Effector CD8-positive, alpha-beta T cell (primary cell): Measurements from ENCODE around the gene H1-8.
"Not testable (repeated sequence)": the region's sequence is repeated elsewhere in the genome, so short reads cannot be mapped to it uniquely, and the experiment has no call there.

Experiments used
- DNase-seq: peaks from one replicate; lab custom pipeline; 2025; lab: John Stamatoyannopoulos, UW
- total RNA-seq, 4 experiments: gene quantifications; one replicate each; lab custom pipeline; 2026; lab: John Stamatoyannopoulos, UW

Gene H1-8
- 0 reads per million in 4 experiments for total RNA-seq

- no peak for DNase-seq
Observed at GRCh38 chr3:129543156-129543790, at the start of gene H1-8. TSS of gene H1-8 (plus strand) at chr3:129543175. CDS start at chr3:129543219, 44 bp downstream.

DNA sequence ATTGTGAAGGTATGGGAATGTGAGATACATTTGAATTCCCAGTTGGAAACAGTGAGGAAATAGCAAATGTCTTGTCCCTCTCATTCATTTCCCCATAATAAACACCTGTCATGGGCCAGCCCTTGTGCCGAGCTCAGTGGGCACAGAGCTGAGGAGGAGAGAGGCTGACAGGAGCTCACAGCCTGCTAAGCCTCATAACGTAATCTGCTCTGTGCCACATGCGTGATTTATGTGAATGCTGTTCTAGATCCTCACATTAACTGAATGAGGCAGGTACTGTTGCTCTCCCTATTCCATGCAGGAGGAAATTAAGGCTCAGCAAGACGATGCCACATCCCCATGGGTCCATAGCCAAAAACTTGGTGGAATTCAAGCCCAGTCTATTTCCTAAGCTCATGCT is 49.8 kb upstream of the H1-8 start:
- no peak for DNase-seq

- not testable (repeated sequence) for DNase-seq
Observed at GRCh38 chr3:129494499-129494898, 48.5 kb upstream of the H1-8 start.

- not testable (repeated sequence) for DNase-seq
Observed at GRCh38 chr3:129495006-129495639, 47.9 kb upstream of the H1-8 start.

GRCh38 chr3:129497876-129498275 is 45.1 kb upstream of the H1-8 start:
- DNase-seq: not testable (repeated sequence)

DNA sequence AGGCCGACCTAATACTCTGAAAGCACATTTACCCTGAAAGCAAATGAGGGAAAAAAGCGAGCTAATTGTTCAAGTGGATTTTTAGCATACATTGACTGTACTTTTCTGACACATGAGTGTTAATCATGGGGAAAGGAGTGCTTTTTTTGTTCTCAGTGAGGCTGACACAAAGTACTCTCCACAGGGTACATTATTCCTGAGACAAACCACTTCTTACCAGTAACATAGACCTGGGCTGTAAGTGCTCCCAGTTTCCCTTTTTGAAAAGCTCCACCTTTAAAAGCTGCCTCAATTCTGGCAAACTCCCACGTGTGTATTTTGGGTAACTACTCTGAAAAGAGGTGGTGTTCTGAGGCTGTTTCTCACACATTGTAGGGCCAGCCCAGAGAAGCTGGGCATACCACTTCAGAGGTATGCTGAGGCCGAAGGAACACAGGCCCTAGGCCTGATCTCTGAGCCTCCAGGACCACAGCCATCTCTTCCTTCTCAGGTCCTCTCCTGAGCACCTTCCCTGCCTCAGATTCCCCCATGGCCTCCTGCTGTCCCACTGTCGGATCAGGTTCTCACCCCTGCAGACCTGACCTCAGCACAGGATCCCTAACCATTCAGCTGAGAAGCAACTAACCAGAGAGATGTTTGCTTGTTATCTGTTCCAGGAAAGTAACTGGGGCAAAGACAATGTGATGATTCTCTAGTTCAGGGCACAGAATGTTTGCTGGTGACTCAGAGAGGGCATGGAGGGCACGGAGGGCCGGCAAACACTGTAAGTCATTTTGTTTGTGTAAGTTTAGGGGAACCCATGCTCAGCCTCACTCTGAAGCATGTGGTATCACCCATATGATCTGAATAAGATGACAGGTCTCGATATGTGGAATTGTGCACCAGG is 44.1 kb upstream of the H1-8 start:
- not testable (repeated sequence) for DNase-seq

DNA sequence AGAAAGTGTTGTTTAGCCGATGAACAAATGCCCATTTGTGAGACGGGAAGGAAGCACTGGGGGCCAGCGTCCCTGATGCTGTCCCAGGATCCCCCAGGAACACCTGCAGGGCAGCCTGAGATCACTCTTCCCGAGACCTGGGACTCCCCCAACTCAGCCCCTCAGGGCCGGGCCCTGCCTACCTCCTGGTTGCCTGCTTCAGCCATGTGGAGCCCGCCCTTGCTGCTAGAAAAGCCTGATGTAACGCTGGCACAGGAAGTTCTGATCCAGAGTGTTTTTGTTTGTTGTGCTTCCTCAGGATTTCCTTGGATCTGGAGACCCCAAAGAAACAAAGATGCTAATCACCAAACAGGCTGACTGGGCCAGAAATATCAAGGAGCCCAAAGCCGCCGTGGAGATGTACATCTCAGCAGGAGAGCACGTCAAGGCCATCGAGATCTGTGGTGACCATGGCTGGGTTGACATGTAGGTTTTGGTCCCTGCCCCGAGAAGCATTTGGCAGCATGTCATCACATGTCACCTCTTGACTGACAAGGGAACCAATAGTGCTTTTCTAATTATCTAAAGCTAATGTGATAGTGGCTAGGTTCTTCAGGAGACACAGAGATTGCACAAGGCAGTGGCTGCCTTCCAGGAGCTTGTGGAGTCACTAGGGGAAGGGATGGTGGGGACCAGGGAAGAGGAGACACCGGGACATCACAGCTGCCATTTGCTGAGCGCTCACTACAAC is 43.2 kb upstream of the H1-8 start:
- not testable (repeated sequence) for DNase-seq

DNA sequence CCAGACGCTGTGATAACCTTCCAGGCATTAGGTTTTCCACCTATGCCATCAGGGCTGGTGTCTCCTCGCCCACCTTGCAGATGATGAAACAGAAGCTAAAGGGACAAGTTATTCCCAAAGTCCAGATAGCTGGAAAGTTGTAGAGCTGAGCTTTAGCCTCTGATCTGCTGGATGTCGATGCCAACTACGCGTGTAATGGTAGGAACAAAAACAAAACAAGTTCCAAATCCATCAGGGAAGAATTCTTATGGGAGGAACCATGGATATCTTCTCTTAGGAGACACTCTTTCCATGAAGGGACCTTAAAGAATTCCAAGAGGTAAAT is 42.7 kb upstream of the H1-8 start:
- no peak for DNase-seq

DNA sequence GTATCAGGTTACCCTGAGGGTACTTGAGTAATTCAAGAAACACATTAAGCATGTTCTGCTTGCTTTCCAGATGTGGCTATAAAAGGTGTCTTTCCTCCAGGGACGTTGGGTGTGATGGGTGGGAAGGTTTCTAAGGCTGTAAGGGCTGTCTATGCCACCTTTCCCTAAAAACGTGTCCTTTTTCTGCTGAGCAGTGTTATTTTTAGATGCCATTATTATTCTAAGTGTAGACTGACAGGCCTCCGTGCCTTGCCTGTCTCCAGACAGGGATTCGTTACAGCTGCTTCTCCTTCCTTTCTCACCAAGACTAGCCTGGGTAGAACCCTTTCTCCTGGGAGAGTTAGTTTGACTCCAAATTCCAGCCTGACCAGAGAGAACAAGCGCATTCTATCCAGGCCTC is 41.3 kb upstream of the H1-8 start:
- no peak for DNase-seq

DNA sequence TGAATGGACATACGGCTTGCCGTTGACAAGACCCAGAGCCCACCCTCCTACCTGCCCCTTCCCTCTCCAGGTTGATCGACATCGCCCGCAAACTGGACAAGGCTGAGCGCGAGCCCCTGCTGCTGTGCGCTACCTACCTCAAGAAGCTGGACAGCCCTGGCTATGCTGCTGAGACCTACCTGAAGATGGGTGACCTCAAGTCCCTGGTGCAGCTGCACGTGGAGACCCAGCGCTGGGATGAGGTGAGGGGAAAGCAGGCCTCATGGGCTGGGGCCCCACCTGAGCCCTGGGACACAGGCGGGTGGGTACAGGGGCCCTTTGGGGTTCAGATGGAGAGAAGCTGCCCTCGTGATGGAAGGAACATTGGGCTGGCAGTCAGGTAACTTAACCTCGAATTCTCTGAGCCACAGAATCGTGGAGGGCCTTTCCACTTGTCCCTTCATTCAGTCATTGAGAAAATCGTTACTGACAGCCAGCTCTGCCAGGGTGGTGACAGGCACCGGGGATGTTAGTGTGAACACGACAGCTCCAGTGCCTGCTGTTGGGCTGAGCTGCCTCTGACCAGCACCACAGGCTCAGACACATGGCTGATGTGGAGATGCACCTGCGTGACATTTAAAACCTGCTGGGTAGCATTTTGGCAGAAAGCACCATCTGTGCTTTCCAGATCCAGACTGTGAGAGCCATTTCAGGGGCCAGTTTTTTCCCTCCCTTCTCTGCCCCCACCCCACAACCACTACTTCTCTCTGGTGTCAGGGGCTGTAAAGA is 40.1 kb upstream of the H1-8 start:
- no peak for DNase-seq

DNA sequence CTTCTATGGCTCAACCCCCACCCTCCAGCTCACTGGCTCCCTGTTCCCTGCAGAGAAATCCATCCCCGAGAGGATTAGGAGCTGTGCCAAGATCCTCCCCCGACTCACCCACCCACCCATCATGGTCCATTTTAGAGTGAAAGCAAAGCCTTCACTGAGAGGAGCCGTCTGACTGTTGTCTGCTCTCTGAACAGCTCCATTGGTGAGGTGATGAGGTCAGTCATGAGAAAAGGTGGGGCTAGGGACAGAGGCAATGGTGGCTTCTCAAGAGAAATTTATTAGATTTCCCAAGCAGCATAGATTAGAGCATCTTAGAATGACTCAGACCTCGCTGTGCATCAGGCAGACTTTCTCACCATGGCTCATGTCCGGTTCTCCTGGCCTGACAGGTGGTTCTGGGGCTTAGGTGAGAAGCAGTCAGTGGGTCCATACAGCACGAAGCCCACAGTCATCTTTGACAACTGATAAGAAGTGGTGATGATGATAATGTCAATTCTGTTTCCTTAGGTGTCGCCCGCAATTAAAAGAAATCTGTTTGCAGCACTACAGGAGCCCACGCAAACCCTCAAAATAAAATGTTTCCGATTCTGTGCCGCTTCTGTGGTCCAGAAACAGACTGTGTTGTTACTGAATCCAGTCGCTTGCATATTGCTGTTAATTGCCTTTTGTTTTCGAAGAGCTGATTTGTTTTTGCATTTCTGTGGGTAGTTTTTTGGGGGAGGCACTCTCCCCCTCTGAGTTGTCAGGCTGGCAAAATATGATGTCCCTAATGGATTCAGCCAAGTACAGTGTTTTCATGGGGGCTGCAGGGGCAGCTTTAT is 39.3 kb upstream of the H1-8 start:
- DNase-seq: no peak

GRCh38 chr3:129504471-129505100 is 38.4 kb upstream of the H1-8 start:
- no peak for DNase-seq

DNA sequence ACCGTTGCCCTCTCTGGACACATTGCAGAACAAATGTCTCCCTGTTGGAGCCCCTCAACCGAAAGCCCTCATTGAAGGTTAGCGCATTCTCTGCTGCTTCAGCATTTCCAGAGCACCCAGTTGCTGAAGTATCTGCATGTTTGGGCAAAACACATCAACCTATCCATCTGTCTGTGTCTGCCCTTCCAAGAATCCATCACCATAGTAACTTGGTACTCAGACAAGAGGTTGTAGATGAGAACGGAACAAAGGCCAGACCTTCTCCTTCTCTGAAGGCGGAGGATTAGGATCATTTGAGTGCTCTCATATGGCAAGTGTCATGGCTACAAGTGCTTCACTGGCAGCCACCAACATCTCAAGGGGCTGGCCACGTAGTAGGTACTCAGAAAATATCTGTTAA is 37.6 kb upstream of the H1-8 start:
- DNase-seq: no peak

DNA sequence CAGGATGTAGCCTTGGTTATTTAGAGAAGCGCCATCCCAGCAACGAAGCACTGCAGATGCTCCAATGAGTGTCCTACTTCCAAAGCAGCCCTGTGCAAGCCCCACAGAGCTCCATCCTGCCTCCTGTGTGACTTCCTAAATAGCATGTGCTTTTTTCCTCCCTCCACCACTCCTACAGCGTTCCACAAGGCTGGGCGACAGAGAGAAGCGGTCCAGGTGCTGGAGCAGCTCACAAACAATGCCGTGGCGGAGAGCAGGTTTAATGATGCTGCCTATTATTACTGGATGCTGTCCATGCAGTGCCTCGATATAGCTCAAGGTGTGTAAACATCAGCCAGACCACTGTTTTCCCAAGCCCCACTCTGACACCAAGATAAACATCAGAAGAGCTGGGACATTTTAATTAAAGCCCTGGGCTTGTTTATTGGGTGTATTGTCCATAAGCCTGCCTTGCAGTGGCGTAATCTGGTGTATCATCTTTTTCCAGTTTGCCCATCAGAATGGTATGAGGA is 36.7 kb upstream of the H1-8 start:
- DNase-seq: no peak

GRCh38 chr3:129507181-129507831 is 35.7 kb upstream of the H1-8 start:
- DNase-seq: no peak

GRCh38 chr3:129512595-129512994 is 30.4 kb upstream of the H1-8 start:
- no peak for DNase-seq

DNA sequence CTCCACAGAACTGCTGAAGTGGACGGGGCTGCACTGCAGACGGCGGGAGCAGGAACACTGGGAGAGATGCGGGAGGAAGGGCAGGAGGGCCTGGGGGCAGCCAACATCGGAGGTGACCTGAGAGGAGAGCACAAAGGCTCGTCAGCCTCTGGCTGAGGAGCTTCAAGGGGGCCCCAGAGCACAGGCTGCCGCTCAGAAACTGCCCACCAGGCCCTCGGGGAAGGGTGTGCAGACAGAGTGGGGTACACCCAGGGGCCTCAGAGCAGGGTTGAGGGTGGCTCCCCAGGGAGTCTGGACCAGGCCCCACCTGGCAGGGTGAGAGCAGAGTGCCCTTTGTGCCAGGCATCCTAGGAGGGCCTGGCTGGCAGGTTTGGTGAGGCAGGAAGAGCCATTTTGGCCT is 29.3 kb upstream of the H1-8 start:
- no peak for DNase-seq

- DNase-seq: no peak
Observed at GRCh38 chr3:129514110-129514509, 28.9 kb upstream of the H1-8 start.

- DNase-seq: no peak
Observed at GRCh38 chr3:129514563-129514962, 28.4 kb upstream of the H1-8 start.
